ENCODE data around the gene REEP3. TPM values are rescaled to one million over a fixed set of nuclear protein-coding genes. Genes with fewer than 3 reads are reported as not detected.

Gene REEP3
- total and polyA plus RNA-seq, 2 experiments from 2014 or later = 44.2 to 49.2 TPM

DNA sequence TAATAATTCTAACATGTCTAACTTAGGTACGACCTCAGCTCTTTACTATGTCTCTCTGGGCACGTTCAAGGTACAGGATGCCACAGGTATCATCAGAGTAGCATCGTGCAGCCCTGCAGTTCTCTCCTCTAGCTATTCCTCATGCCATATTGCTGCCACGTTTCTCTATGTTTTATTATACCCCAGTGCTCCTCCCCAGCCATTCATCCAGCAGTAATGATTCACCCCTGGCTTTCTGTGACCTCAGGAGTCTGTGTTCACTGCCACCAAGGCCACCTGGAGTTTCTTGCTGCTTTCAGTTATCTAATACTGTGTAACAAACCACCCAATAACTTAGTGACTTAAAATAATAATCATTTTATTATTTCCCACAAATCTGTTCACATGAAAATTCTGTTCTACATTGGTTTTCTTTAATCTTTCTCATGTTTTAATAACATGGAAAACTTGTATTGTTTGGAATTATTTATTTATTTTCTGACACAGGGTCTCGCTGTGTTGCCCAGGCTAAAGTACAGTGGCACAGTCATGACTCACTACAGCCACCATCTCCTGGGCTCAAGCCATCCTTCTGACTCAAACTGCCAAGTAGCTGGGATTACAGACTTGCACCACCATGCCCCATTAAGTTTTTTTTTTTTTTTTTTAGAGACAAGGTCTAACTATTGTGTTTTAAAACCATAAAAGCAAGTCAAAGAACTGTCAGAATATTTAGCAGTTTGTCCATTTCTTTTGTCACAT is 21.8 kb downstream of the REEP3 start:
- TF ChIP-seq, protein P1, sequence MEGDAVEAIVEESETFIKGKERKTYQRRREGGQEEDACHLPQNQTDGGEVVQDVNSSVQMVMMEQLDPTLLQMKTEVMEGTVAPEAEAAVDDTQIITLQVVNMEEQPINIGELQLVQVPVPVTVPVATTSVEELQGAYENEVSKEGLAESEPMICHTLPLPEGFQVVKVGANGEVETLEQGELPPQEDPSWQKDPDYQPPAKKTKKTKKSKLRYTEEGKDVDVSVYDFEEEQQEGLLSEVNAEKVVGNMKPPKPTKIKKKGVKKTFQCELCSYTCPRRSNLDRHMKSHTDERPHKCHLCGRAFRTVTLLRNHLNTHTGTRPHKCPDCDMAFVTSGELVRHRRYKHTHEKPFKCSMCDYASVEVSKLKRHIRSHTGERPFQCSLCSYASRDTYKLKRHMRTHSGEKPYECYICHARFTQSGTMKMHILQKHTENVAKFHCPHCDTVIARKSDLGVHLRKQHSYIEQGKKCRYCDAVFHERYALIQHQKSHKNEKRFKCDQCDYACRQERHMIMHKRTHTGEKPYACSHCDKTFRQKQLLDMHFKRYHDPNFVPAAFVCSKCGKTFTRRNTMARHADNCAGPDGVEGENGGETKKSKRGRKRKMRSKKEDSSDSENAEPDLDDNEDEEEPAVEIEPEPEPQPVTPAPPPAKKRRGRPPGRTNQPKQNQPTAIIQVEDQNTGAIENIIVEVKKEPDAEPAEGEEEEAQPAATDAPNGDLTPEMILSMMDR (IDR thresholded peaks at IDR 0.05; ENCODE audit: low read depth, low read length) = no peak
- Histone ChIP-seq H3K9me3 (ENCODE audit: low read depth) (no peaks in the 10 kb centered on the region), H3K27me3 (no peaks in the 10 kb centered on the region), H3K36me3 (no peaks in the 10 kb centered on the region), H3K27ac (no peak overlapping the region), H3K4me1 (ENCODE audit: low read depth) (peaks cover 11% of the 10 kb centered on the region), H3K4me3 (no peak overlapping the region)
- peak in 1 of 2 donors; percentile 33 for DNase-seq (ENCODE audit: low read depth in 1 of 2, low spot score in 1 of 2)

DNA sequence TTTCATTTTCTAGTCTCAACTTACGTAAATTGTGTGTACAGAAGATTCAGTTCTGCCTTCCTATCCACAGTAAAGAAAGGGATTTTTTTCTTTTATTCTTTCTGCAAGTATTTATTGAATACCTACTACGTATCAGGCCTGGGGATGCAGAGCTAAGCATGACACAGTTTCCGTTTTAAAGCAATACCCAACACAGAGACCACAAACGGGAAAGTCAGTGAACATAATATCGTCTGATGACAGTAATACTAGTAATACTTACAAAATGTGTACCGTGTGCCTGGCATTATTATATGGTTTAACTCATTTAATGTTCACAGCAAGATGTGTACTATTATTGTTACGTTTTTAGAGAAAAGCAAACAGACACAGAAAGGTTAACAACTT is 22.4 kb downstream of the REEP3 start:
- TF ChIP-seq, protein P1 (IDR thresholded peaks at IDR 0.05; ENCODE audit: low read depth, low read length) = no peak
- no peaks in the 10 kb centered on the region for H3K27me3 ChIP-seq
- no peaks in the 10 kb centered on the region for H3K36me3 ChIP-seq
- H3K9me3 ChIP-seq (ENCODE audit: low read depth) = no peaks in the 10 kb centered on the region
- H3K4me3 ChIP-seq = no peak overlapping the region
- H3K4me1 ChIP-seq (ENCODE audit: low read depth) = peaks cover 11% of the 10 kb centered on the region
- DNase-seq (ENCODE audit: low read depth in 1 of 2, low spot score in 1 of 2) = no peak
- H3K27ac ChIP-seq = no peak overlapping the region

DNA sequence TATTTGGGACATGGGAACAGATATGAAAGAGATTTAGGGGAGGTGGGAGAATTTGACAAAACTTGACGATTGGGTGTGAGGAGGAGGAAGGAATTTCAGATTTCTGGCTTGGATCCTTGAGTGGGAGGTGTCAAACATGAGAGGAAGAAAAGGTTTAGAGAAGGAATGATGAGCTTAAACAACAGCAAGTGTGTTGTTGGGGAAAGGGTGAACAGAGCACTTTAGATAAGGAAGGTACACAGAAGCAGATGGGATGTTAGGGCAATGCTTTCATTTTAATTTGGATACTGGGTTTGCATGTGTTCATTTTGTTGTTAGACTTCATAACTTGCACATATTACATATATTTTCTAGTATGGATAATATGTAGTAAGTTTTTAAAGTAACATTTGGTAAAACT is 23.2 kb downstream of the REEP3 start:
- DNase-seq (ENCODE audit: low read depth in 1 of 2, low spot score in 1 of 2) = no peak
- Histone ChIP-seq H3K9me3 (ENCODE audit: low read depth) (no peaks in the 10 kb centered on the region), H3K36me3 (no peaks in the 10 kb centered on the region), H3K4me1 (ENCODE audit: low read depth) (peaks cover 11% of the 10 kb centered on the region), H3K27ac (no peak overlapping the region), H3K4me3 (no peak overlapping the region), H3K27me3 (no peaks in the 10 kb centered on the region)
- TF ChIP-seq, protein P1 (IDR thresholded peaks at IDR 0.05; ENCODE audit: low read depth, low read length) = no peak

DNA sequence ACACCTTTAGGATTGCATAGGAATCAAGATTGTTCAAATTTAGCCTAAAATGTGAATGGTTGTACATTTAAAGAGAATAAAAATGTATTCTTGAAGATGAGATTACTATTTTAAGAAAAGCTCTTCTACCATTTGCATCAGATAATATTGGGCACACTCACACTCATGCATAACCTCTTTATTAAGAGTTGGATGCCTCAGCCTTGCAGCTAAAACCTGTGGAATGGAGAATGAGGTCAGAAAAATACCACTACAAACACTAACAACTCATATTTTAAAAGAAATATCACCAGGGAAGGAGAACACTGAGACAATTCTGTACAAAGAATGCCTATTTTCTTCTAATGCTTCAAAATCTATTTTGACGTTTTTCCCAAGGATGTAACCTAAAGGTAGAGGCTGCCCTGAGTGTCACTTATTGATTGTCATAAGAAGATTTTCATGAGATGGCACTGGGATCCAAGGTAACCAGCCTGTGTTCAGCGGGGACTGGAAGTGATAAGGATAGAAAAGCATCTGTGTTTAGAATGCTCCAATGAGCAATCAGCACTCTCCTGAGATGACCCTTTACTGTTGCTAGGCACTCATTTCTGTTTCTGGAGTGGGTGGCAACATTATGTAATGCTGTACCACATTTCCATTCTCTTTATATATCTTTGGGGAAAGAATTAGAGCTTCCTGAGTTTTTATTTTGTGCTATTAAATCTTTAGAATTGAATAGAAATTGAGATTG is 26.6 kb downstream of the REEP3 start:
- H3K36me3 ChIP-seq = no peaks in the 10 kb centered on the region

DNA sequence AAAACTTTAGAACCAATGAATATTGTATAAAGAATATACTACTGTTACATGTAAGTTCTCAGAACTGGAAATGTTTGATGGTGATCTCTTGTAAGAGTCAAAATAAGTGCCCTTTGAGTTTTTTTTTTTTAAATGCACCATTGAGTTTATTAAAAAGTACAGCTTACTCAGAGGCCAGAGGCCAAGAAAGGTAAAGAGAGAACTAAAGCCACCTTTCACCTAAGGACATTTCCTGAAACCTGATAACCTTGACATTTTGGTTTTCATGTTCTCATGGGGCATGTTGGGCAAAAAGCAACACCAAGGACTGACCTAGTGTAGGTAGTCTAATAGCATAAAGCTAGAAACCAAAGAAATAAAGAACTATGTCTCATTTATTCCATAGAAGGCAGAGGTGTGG is 27.7 kb downstream of the REEP3 start:
- no peak overlapping the region for H3K27ac ChIP-seq

More for the DNA sequence above, 26.6 kb downstream of the REEP3 start:
- TF ChIP-seq, protein P1 (IDR thresholded peaks at IDR 0.05; ENCODE audit: low read depth, low read length) = no peak
- no peaks in the 10 kb centered on the region for H3K27me3 ChIP-seq
- H3K4me3 ChIP-seq = no peak overlapping the region
- H3K27ac ChIP-seq = no peak overlapping the region
- DNase-seq (ENCODE audit: low read depth in 1 of 2, low spot score in 1 of 2) = no peak
- H3K9me3 ChIP-seq (ENCODE audit: low read depth) = no peaks in the 10 kb centered on the region
- peaks cover 11% of the 10 kb centered on the region for H3K4me1 ChIP-seq (ENCODE audit: low read depth)

More for the DNA sequence above, 27.7 kb downstream of the REEP3 start:
- H3K9me3 ChIP-seq (ENCODE audit: low read depth) = no peaks in the 10 kb centered on the region
- no peak for DNase-seq (ENCODE audit: low read depth in 1 of 2, low spot score in 1 of 2)
- H3K4me1 ChIP-seq (ENCODE audit: low read depth) = peaks cover 8% of the 10 kb centered on the region
- TF ChIP-seq, protein P1 (IDR thresholded peaks at IDR 0.05; ENCODE audit: low read depth, low read length) = no peak
- H3K4me3 ChIP-seq = no peak overlapping the region
- H3K27me3 ChIP-seq = no peaks in the 10 kb centered on the region
- no peaks in the 10 kb centered on the region for H3K36me3 ChIP-seq
